ENCODE data around the gene MLYCD.

DNA sequence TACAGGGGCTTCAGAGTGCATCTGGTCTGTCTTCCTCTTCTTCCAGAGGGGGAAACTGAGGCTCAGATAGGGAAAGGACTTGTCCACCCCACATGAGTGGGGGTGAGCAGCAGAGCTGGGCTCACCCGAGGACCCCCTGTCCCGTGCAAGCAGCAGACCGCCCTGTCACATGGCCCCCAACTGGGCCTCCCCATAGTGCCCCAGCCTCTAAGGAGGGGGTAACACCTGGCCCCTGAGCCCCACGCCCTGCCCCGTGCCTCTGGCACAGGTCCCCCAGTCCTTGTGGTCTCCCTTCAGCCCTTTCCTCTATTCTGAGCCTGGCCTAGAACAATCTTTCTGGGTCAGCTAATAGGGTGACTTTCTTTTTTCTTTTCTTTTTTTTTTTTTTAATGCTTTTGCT is 62.7 kb downstream of the MLYCD start:
- TF ChIP-seq, protein P1, sequence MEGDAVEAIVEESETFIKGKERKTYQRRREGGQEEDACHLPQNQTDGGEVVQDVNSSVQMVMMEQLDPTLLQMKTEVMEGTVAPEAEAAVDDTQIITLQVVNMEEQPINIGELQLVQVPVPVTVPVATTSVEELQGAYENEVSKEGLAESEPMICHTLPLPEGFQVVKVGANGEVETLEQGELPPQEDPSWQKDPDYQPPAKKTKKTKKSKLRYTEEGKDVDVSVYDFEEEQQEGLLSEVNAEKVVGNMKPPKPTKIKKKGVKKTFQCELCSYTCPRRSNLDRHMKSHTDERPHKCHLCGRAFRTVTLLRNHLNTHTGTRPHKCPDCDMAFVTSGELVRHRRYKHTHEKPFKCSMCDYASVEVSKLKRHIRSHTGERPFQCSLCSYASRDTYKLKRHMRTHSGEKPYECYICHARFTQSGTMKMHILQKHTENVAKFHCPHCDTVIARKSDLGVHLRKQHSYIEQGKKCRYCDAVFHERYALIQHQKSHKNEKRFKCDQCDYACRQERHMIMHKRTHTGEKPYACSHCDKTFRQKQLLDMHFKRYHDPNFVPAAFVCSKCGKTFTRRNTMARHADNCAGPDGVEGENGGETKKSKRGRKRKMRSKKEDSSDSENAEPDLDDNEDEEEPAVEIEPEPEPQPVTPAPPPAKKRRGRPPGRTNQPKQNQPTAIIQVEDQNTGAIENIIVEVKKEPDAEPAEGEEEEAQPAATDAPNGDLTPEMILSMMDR (IDR thresholded peaks at IDR 0.05), result no peak
- TF ChIP-seq POLR2A (IDR thresholded peaks at IDR 0.05), result no peak

Data from body of pancreas (tissue), 4 donors.